HL-60 (cell line): ENCODE data around the gene HNRNPA2B1.
"Not testable (repeated sequence)": the region's sequence is repeated elsewhere in the genome, so short reads cannot be mapped to it uniquely, and the experiment has no call there.

ENCODE experiments used
- DNase-seq, 2 experiments: peaks; one replicate each; pipeline ENCODE4 v3.0.0-alpha.2; 2010 to 2020; ENCODE audit warnings: low read depth in 1 of 2, low spot score in 1 of 2
- H3K27ac ChIP-seq: fragments of 250-450 bp; sonication (Bioruptor Pico); replicated peaks from 2 replicates; pipeline ENCODE4 v1.5.1; 2020; ENCODE audit warnings: mild to moderate bottlenecking, moderate library complexity
- H3K27me3 ChIP-seq: fragments of 250-450 bp; sonication (Bioruptor Pico); 2 replicates; pipeline ENCODE4 v1.5.1; 2021; ENCODE audit warnings: mild to moderate bottlenecking, moderate library complexity; ENCODE audit not compliant: insufficient read depth, poor library complexity, severe bottlenecking
- H3K4me3 ChIP-seq: replicated peaks from 2 replicates; pipeline ENCODE4 v1.5.1; 2011; ENCODE audit warnings: mild to moderate bottlenecking, control low read depth, low read length; ENCODE audit not compliant: insufficient read depth
- CTCF ChIP-seq: IDR thresholded peaks from one replicate; pipeline ENCODE4 v1.5.1; 2011; ENCODE audit warnings: low read length, control low read depth, inconsistent platforms; ENCODE audit not compliant: insufficient read depth
- GABPA ChIP-seq: IDR thresholded peaks from 2 replicates; pipeline ENCODE4 v1.6.1; 2012; ENCODE audit warnings: low read depth
- POLR2AphosphoS5 ChIP-seq: IDR thresholded peaks from 2 replicates; pipeline ENCODE4 v1.6.1; 2012; ENCODE audit warnings: low read depth
- REST ChIP-seq: IDR thresholded peaks from 2 replicates; pipeline ENCODE4 v1.6.1; 2012; ENCODE audit warnings: low read depth; ENCODE audit not compliant: insufficient replicate concordance
- SPI1 ChIP-seq: IDR thresholded peaks from 2 replicates; pipeline ENCODE4 v1.6.1; 2012; ENCODE audit warnings: low read depth, mild to moderate bottlenecking, borderline replicate concordance

HNRNPA2B1 gene

DNA sequence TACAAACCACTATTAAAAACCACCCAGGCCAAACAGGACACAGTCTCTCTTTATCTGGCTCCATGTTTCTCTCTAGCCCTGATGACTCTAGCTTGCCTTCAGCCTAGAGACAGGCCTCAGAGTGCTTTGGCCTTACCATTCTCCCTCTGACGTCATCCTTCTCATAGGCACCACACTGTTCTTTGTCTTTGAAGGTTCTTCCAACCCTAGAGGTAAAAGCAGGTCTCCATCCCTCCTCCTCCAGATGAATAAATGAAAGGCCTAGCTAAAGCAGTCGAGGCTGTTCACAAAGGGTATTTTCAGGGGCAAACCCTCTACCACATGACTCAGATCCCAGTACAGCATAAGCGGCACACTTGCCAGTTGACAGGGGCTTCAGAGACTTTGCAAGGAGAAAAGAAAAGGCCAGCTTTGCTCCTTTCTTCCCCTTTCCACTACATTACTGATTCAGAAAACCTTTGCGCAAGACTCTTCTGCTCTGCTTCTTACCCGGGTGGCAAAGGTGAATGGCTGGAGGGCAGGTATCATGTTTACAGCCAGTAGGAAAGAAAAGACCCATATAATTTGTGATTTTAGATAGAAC is 33.8 kb downstream of the HNRNPA2B1 start:
- no peaks in the 10 kb centered on the region for H3K27me3 ChIP-seq
- peak in 1 of 2 experiments; percentile 45 for DNase-seq
- H3K27ac ChIP-seq, result no peak overlapping the region
- no peak for TF ChIP-seq REST
- TF ChIP-seq SPI1, result no peak
- no peak for TF ChIP-seq CTCF
- no peak for TF ChIP-seq GABPA
- no peak for TF ChIP-seq POLR2AphosphoS5
- H3K4me3 ChIP-seq, result no peak overlapping the region

- H3K27ac ChIP-seq, result no peak overlapping the region
- TF ChIP-seq GABPA (no peak), REST (no peak), CTCF (no peak), POLR2AphosphoS5 (no peak)
- no peak overlapping the region for H3K4me3 ChIP-seq
- no peaks in the 10 kb centered on the region for H3K27me3 ChIP-seq
- DNase-seq, result no peak
These were observed 34.4 kb downstream of the HNRNPA2B1 start for GRCh38 chr7:26165950-26166683.

- not testable (repeated sequence) for H3K27me3 ChIP-seq, H3K4me3 ChIP-seq, H3K27ac ChIP-seq, DNase-seq
These were observed 36.7 kb downstream of the HNRNPA2B1 start for GRCh38 chr7:26163804-26164203.

GRCh38 chr7:26162431-26162830 is 38.1 kb downstream of the HNRNPA2B1 start:
- TF ChIP-seq CTCF, result no peak
- TF ChIP-seq GABPA, result no peak
- TF ChIP-seq SPI1, result no peak
- TF ChIP-seq POLR2AphosphoS5, result no peak
- no peak for TF ChIP-seq REST
- no peak overlapping the region for H3K27ac ChIP-seq
- no peak for DNase-seq

More at GRCh38 chr7:26162431-26162830, 38.1 kb downstream of the HNRNPA2B1 start:
- no peaks in the 10 kb centered on the region for H3K27me3 ChIP-seq
- H3K4me3 ChIP-seq, result no peak overlapping the region
